Smooth muscle cell of trachea (primary cell): Measurements from ENCODE around the gene TREML2. TPM values are rescaled to one million over a fixed set of nuclear protein-coding genes. Genes with fewer than 3 reads are reported as not detected.

Source experiments
- total RNA-seq: library from RNA; depleted of rRNA; stranded (reverse); fragments of >200 nt; gene quantifications from 2 replicates; pipeline ENCODE4 v1.2.1, GENCODE V29; 2014

Gene TREML2
- total RNA-seq: not detected in 2 replicates

GRCh38 chr6:41200901-41201763 lies at the start of gene TREML2:
TSS of gene TREML2 (minus strand) at chr6:41201149. CDS start at chr6:41201008, 141 bp downstream.

GRCh38 chr6:41228096-41228495 lies 27.1 kb upstream of the TREML2 start, which contains the start of gene TREML4:
TSS of gene TREML4 (plus strand) at chr6:41228349. CDS start at chr6:41228428, 79 bp downstream.

DNA sequence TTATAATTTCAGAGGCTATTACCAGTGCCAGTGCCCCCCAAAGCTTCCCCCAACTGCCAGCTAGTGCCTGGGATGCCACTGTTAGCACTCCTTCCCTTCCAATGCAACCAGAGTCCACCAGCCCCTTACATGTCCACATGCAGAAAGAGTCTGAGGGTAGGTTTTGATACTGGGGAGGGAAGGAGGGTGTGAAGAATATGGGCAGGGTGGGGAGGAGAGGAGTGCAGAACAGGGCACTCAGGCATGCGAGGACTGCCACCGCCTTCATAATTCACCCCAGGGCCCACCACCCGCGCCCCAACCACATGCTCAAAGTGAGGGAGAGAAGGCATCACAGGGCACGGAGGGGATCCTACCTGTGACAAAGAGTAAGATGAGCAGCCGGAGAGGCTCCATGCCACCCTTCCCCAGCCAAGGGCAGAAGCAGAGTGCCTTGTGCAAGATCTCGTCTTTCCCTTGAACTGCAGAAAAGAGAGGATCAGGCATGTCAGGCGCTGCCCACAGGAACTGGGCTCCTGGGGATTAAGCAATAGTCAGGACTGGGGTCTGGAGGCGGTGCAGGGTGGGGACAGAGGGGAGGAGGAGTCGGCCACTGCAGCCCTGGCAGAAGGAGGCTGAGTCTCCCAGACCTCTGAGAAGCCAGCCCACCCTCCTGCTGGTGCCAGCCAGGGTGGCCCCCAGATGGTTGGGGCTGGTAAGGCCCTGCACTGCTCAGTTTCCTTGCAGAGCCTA lies 38.1 kb downstream of the TREML2 start, which contains the start of gene TREM2:
TSS of gene TREM2 (minus strand) at position 430 of the 732 bp plus-strand sequence. CDS start at position 396, 34 bp downstream.

DNA sequence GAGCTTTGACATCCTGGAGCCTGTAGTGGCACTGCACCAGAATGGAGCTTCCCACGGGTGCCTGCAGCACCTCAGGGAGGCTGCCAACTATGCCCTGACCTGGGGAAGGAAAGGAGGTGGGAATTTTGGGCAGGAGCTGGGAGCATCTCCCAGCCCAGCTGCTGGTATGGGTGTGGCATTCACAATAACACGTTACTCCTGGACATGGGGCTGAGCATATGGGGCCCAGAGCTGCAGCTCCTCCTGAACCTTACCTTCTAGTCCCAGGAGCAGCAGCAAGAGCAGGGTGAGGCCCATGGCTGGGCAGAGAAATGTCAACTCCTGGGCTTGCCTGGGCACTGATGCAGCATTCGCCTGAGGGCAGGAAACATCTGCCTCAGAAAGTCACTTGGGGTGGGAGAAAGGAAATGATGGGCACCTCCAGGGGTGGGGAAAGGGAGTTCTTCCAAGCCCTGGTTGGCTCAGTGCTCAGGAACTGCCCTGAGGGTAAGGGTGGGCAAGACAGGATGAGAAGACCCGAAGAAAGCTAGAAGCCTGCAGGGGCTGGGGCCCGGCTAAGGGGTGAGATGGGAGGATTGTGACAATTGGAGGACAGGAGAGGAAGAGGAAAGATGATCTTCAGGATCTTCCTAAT lies 46.8 kb downstream of the TREML2 start, which contains the start of gene TREML1:
TSS of gene TREML1 (minus strand) at position 356 of the 634 bp plus-strand sequence. CDS start at position 297, 59 bp downstream.

Other genes starting within 250 kb of the TREML2 start
- gene UNC5CL, start 161.9 kb downstream of the TREML2 start, total RNA-seq: under 0.01 and 0.15 TPM in 2 replicates
- not detected in 2 replicates for gene TSPO2, start 158.7 kb downstream of the TREML2 start, total RNA-seq
- gene APOBEC2, start 147.9 kb downstream of the TREML2 start, total RNA-seq: not detected in 2 replicates
- 8.8 and 16.0 TPM in 2 replicates for gene OARD1, start 128.8 kb downstream of the TREML2 start, total RNA-seq
- gene NFYA, start 128.2 kb downstream of the TREML2 start, total RNA-seq: 11.4 and 16.0 TPM in 2 replicates
- not detected in 2 replicates for gene TREML1, start 46.8 kb downstream of the TREML2 start, total RNA-seq
- 0.33 and 0.44 TPM in 2 replicates for gene TREM2, start 38.0 kb downstream of the TREML2 start, total RNA-seq
- not detected in 2 replicates for gene TREML4, start 27.2 kb upstream of the TREML2 start, total RNA-seq
- 0.50 TPM in 1 of 2 replicates, not detected in the other for gene TREM1, start 85.5 kb upstream of the TREML2 start, total RNA-seq
- not detected in 2 replicates for gene NCR2, start 134.5 kb upstream of the TREML2 start, total RNA-seq